BLaER1 treated with 17β-estradiol and CSF1 and Interleukin-3, amounts not matched to agents 10 nM and 100 nM (cell line): ENCODE results near the gene GIMAP6.
"Not testable (repeated sequence)": the region's sequence is repeated elsewhere in the genome, so short reads cannot be mapped to it uniquely, and the experiment has no call there.

Experiments
- H3K27ac ChIP-seq, 11 experiments: shearing (Covaris generic); formaldehyde crosslinking; 2 replicates each; pipeline ENCODE4 v1.8.1; 2022
- H3K27me3 ChIP-seq, 11 experiments: shearing (Covaris generic); formaldehyde crosslinking; 2 replicates each; pipeline ENCODE4 v1.8.1; 2022
- H3K36me3 ChIP-seq, 11 experiments: shearing (Covaris generic); formaldehyde crosslinking; 2 replicates each; pipeline ENCODE4 v1.8.1; 2022
- H3K4me1 ChIP-seq, 10 experiments: shearing (Covaris generic); formaldehyde crosslinking; 2 replicates each; pipeline ENCODE4 v1.8.1; 2022
- H3K4me2 ChIP-seq, 11 experiments: shearing (Covaris generic); formaldehyde crosslinking; 2 replicates each; pipeline ENCODE4 v1.8.1; 2022
- H3K4me3 ChIP-seq, 10 experiments: shearing (Covaris generic); formaldehyde crosslinking; 2 replicates each; pipeline ENCODE4 v1.8.1; 2022
- H3K9ac ChIP-seq, 11 experiments: shearing (Covaris generic); formaldehyde crosslinking; 2 replicates each; pipeline ENCODE4 v1.8.1; 2022
- H3K9me3 ChIP-seq, 11 experiments: shearing (Covaris generic); formaldehyde crosslinking; replicated peaks in 1 of 11; 2 replicates each; pipeline ENCODE4 v1.8.1; 2022
- H4K20me1 ChIP-seq, 11 experiments: shearing (Covaris generic); formaldehyde crosslinking; 2 replicates each; pipeline ENCODE4 v1.8.1; 2022
- Cebpa-rat ChIP-seq, 11 experiments: shearing (Covaris generic); IDR thresholded peaks; 2 replicates each; pipeline ENCODE4 v1.8.1; 2022

The GIMAP6 gene

DNA sequence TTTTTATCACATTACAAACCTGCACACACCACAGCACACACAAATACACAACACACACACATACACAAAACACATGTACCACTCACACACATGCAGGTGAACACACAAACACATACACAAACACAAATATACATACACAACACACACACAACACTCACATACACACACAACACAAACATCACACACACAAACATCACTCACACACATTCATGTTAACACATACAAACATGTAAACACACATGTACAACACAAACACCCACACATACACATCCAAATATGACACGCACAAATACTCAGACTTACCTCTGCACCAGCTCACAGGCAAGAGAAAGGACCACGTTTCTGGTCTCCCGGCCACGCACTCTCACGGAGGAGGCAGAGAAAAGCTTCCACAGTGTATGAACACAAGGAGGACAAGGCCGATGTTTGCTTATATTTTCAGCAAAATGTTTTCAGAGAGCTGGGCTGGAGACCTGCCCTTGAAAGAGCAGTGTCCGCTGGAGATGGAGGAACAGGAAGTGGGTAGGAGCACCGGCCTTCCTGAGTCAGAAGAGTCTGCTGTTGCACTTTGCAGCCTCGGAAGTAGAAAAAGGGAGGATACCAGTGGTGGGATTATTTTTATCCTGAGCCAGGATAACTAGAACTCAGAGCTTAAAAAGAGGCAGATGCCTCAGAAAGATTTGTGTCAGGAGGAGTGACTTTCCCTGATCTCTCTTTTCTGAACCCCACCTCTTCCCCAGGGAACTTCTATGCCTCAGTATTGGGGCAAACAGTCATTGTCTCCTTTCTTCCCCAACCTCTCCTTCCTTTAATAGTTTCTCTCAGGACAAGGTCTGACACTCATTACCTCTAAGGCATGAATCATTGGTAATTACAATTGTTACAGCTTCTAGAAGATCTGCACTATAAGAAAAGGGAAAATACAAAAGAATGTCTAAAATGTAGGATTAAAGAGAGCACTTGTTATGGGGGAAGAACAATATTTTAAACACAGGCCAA is at the start of gene GIMAP6:
GIMAP6 (minus strand) TSS at position 520 of the 999 bp plus-strand sequence. CDS start 2,243 bp downstream, outside the sequence.
- peak within 1 kb of the TSS in 4 of 11 experiments; percentile 28 to 53 (median 36); a peak in 6 of 22 replicates for H3K27ac ChIP-seq
- peak within 1 kb of the TSS in 5 of 10 experiments; percentile 7 to 65 (median 59); a peak in 9 of 20 replicates for H3K4me3 ChIP-seq
- no peak for TF ChIP-seq Cebpa-rat (IDR thresholded peaks at IDR 0.05)
- peaks cover 0 to 31% (median 0%) of the 10 kb centered on the region in 11 experiments; a peak in 7 of 22 replicates for H3K36me3 ChIP-seq
- peak within 1 kb of the TSS in 5 of 11 experiments; percentile 10 to 74 (median 43); a peak in 8 of 22 replicates for H3K9ac ChIP-seq
- no peaks in the 10 kb centered on the region for H3K27me3 ChIP-seq
- H4K20me1 ChIP-seq: no peaks in the 10 kb centered on the region
- peak within 1 kb of the TSS; percentile 35 to 97 (median 63) for H3K4me2 ChIP-seq
- peaks cover 11 to 63% (median 14%) of the 10 kb centered on the region in 10 experiments for H3K4me1 ChIP-seq
- peaks cover 0 to 30% (median 13%) of the 10 kb centered on the region in 11 experiments; a peak in 15 of 22 replicates for H3K9me3 ChIP-seq

DNA sequence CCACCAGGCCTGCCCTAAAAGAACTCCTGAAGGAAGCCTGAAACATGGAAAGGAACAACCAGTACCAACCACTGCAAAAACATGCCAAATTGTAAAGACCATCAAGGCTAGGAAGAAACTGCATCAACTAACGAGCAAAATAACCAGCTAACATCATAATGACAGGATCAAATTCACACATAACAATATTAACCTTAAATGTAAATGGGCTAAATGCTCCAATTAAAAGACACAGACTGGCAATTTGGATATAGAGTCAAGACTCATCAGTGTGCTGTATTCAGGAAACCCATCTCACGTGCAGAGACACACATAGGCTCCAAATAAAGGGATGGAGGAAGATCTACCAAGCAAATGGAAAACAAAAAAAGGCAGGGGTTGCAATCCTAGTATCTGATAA is 48.2 kb upstream of the GIMAP6 start:
- H3K9me3 ChIP-seq: peaks cover 0 to 18% (median 11%) of the 10 kb centered on the region in 11 experiments; a peak in 13 of 22 replicates
- H3K9ac ChIP-seq, H3K27me3 ChIP-seq, H4K20me1 ChIP-seq, H3K4me3 ChIP-seq, H3K27ac ChIP-seq, H3K36me3 ChIP-seq, H3K4me2 ChIP-seq: not testable (repeated sequence)
- H3K4me1 ChIP-seq: peaks cover 35 to 61% (median 37%) of the 10 kb centered on the region in 10 experiments

DNA sequence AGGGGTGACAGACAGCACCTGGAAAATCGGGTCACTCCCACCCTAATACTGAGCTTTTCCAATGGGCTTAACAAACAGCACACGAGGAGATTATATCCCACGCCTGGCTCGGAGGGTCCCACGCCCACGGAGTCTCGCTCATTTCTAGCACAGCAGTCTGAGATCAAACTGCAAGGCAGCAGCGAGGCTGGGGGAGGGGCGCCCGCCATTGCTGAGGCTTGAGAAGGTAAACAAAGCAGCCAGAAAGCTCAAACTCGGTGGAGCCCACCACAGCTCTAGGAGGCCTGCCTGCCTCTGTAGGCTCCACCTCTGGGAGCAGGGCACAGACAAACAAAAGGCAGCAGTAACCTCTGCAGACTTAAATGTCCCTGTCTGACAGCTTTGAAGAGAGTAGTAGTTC is 46.4 kb upstream of the GIMAP6 start:
- peak overlapping the region in 1 of 11 experiments; percentile 83; a peak in 1 of 22 replicates for H3K4me2 ChIP-seq
- not testable (repeated sequence) for H3K27me3 ChIP-seq, H3K4me3 ChIP-seq, H4K20me1 ChIP-seq, H3K36me3 ChIP-seq, H3K9ac ChIP-seq, H3K27ac ChIP-seq
- H3K4me1 ChIP-seq: peaks cover 20 to 49% (median 22%) of the 10 kb centered on the region in 10 experiments
- peaks cover 0 to 23% (median 10%) of the 10 kb centered on the region in 11 experiments; a peak in 13 of 22 replicates for H3K9me3 ChIP-seq

DNA sequence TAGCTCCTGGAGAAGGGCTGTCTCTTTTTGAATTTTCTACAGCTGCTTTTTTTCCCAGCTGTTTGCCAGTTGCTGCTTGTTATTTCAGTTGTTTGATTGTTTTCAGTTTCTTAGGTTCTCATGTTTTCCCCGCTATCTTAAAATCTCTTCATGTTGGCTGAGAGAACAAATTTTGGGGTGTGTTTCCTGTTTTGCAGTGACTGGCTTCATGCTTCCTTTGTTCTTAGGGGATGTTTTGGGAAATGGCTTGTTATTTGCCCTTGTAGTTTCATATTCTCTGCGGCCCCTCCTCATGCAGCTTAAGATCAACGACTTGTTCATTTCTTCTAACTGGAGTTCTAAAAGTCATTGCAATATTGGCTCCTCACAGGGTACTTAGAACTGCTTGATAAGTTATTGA is 44.7 kb upstream of the GIMAP6 start:
- H3K9ac ChIP-seq, H3K36me3 ChIP-seq, H4K20me1 ChIP-seq, H3K4me3 ChIP-seq, H3K27me3 ChIP-seq: not testable (repeated sequence)
- Histone ChIP-seq H3K4me1 (peaks cover 15 to 37% (median 18%) of the 10 kb centered on the region in 10 experiments), H3K4me2 (peak overlapping the region; percentile 21 to 87 (median 57); a peak in 21 of 22 replicates), H3K27ac (peak overlapping the region in 2 of 11 experiments; percentile 35 to 45; a peak in 5 of 22 replicates), H3K9me3 (peaks cover 0 to 15% (median 5%) of the 10 kb centered on the region in 11 experiments; a peak in 10 of 22 replicates)

DNA sequence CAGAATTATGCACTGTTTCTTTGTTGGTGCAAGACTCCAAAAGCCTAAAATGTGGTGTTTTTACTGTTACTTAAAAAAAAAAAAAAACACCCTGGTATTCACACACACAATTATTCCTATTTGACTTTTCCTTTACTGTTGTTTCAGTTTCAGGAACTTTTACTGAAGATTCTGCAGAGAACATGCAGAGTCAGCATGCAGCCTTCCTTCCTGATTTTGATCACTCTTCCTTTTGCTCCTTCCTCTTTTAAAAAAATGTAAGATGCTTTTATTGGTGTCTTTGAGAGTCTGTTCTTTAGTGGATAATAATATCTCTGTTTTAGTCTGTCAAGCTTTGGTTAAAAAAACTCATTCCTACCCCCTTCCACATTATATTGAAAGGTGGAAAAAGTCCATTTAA is 44.1 kb upstream of the GIMAP6 start:
- H3K4me2 ChIP-seq: peak overlapping the region; percentile 21 to 87 (median 57); a peak in 21 of 22 replicates
- H3K36me3 ChIP-seq, H3K27me3 ChIP-seq, H4K20me1 ChIP-seq: not testable (repeated sequence)
- H3K9me3 ChIP-seq: peaks cover 0 to 15% (median 5%) of the 10 kb centered on the region in 11 experiments; a peak in 10 of 22 replicates
- H3K27ac ChIP-seq: peak overlapping the region in 2 of 11 experiments; percentile 31 to 45; a peak in 5 of 22 replicates
- peak overlapping the region in 1 of 10 experiments; percentile 14; a peak in 1 of 20 replicates for H3K4me3 ChIP-seq
- peaks cover 15 to 37% (median 18%) of the 10 kb centered on the region in 10 experiments for H3K4me1 ChIP-seq
- peak overlapping the region in 1 of 11 experiments; percentile 29; a peak in 1 of 22 replicates for H3K9ac ChIP-seq

DNA sequence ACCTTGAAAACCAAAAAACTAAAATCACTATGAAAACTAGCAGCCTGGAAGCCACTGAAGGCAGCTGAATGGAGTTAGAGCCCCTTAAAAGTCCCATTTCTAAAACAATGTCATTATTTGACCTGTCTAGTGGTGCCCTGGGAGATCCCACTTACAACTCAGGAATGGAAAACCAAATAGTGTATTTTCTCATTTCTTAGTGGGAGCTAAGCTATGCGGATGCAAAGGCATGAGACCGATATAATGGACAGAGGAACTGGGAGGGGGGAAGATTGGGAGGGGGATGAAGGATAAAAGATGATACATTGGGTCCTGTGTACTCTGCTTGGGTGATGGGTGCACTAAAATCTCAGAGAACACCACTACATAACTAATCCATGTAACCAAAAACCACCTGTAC is 43.5 kb upstream of the GIMAP6 start:
- TF ChIP-seq Cebpa-rat (IDR thresholded peaks at IDR 0.05): no peak
- Histone ChIP-seq H3K4me3 (peak overlapping the region in 1 of 10 experiments; percentile 14; a peak in 1 of 20 replicates), H4K20me1 (no peaks in the 10 kb centered on the region), H3K27me3 (no peaks in the 10 kb centered on the region), H3K4me2 (peak overlapping the region; percentile 21 to 87 (median 57); a peak in 18 of 22 replicates), H3K9ac (peak overlapping the region in 1 of 11 experiments; percentile 29; a peak in 1 of 22 replicates), H3K36me3 (no peaks in the 10 kb centered on the region), H3K4me1 (peaks cover 15 to 37% (median 18%) of the 10 kb centered on the region in 10 experiments), H3K9me3 (peaks cover 0 to 15% (median 5%) of the 10 kb centered on the region in 11 experiments; a peak in 10 of 22 replicates), H3K27ac (peak overlapping the region in 3 of 11 experiments; percentile 4 to 31 (median 12); a peak in 4 of 22 replicates)

DNA sequence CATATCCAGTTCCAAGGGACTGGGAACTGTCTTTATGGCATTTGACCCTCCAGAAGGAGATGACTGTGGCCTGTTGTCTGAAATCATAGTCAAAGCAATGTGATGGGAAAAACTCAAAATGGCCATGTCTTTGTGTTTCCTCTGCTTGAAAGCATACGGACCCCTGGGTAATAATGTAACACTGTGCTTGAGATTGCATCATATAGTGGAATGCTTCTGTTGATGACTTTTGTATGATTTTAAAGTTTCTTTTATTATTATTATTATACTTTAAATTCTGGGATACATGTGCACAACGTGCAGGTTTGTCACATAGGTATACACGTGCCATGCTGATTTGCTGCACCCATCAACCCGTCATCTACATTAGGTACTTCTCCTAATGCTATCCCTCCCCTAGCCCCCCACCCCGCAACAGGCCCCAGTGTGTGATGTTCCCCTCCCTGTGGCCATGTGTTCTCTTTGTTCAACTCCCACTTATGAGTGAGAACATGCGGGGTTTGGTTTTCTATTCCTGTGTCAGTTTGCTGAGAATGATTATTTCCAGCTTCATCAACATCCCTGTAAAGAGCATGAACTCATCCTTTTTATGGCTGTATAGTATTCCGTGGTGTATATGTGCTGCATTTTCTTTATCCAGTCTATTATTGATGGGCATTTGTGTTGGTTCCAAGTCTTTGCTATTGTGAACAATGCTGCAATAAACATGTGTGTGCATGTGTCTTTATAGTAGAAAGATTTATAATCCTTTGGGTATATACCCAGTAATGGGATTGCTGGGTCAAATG is 39.8 kb upstream of the GIMAP6 start:
- not testable (repeated sequence) for H3K4me2 ChIP-seq, H3K27me3 ChIP-seq, H3K4me3 ChIP-seq, H3K9ac ChIP-seq, H3K27ac ChIP-seq, H4K20me1 ChIP-seq, H3K36me3 ChIP-seq
- Histone ChIP-seq H3K9me3 (peaks cover 0 to 17% (median 11%) of the 10 kb centered on the region in 11 experiments; a peak in 12 of 22 replicates), H3K4me1 (peaks cover 27 to 38% (median 35%) of the 10 kb centered on the region in 10 experiments)
- TF ChIP-seq Cebpa-rat (IDR thresholded peaks at IDR 0.05): 0 out of 22 replicates have a peak, but pooled peaks of 1 of the 11 experiments have one; percentile 16

DNA sequence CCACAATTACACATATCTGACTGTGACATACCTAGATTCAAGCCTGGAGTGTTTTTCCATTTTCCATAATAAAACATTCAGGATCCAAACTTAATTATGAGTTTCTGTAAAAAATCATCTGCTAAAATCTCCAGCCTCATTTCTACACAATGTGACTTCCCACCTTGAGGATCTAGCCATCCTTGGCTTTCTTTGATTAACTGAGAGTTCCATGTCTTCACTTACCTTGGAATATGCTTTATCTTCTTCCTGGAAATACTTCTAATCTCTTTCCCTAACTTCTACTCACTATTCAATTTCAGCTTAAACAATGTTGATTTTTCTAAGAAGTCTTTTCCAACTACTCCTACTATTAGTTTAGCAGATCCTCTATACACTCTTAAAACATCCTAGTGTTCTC is 36.8 kb upstream of the GIMAP6 start:
- Histone ChIP-seq H3K4me2 (peak overlapping the region in 8 of 11 experiments; percentile 45 to 74 (median 62); a peak in 17 of 22 replicates), H4K20me1 (no peaks in the 10 kb centered on the region), H3K36me3 (no peaks in the 10 kb centered on the region), H3K4me1 (peaks cover 28 to 45% (median 34%) of the 10 kb centered on the region in 10 experiments), H3K27me3 (no peaks in the 10 kb centered on the region), H3K9ac (0 out of 22 replicates have a peak overlapping the region, but pooled peaks of 1 of the 11 experiments have one; percentile 31), H3K27ac (no peak overlapping the region), H3K4me3 (no peak overlapping the region), H3K9me3 (peaks cover 0 to 15% (median 11%) of the 10 kb centered on the region in 11 experiments; a peak in 11 of 22 replicates)
- TF ChIP-seq Cebpa-rat (IDR thresholded peaks at IDR 0.05): no peak
